ENCODE measurements around the gene MMS22L.

Gene MMS22L, protein sequence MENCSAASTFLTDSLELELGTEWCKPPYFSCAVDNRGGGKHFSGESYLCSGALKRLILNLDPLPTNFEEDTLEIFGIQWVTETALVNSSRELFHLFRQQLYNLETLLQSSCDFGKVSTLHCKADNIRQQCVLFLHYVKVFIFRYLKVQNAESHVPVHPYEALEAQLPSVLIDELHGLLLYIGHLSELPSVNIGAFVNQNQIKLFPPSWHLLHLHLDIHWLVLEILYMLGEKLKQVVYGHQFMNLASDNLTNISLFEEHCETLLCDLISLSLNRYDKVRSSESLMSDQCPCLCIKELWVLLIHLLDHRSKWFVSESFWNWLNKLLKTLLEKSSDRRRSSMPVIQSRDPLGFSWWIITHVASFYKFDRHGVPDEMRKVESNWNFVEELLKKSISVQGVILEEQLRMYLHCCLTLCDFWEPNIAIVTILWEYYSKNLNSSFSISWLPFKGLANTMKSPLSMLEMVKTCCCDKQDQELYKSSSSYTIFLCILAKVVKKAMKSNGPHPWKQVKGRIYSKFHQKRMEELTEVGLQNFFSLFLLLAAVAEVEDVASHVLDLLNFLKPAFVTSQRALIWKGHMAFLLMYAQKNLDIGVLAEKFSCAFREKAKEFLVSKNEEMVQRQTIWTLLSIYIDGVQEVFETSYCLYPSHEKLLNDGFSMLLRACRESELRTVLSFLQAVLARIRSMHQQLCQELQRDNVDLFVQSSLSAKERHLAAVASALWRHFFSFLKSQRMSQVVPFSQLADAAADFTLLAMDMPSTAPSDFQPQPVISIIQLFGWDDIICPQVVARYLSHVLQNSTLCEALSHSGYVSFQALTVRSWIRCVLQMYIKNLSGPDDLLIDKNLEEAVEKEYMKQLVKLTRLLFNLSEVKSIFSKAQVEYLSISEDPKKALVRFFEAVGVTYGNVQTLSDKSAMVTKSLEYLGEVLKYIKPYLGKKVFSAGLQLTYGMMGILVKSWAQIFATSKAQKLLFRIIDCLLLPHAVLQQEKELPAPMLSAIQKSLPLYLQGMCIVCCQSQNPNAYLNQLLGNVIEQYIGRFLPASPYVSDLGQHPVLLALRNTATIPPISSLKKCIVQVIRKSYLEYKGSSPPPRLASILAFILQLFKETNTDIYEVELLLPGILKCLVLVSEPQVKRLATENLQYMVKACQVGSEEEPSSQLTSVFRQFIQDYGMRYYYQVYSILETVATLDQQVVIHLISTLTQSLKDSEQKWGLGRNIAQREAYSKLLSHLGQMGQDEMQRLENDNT

DNA sequence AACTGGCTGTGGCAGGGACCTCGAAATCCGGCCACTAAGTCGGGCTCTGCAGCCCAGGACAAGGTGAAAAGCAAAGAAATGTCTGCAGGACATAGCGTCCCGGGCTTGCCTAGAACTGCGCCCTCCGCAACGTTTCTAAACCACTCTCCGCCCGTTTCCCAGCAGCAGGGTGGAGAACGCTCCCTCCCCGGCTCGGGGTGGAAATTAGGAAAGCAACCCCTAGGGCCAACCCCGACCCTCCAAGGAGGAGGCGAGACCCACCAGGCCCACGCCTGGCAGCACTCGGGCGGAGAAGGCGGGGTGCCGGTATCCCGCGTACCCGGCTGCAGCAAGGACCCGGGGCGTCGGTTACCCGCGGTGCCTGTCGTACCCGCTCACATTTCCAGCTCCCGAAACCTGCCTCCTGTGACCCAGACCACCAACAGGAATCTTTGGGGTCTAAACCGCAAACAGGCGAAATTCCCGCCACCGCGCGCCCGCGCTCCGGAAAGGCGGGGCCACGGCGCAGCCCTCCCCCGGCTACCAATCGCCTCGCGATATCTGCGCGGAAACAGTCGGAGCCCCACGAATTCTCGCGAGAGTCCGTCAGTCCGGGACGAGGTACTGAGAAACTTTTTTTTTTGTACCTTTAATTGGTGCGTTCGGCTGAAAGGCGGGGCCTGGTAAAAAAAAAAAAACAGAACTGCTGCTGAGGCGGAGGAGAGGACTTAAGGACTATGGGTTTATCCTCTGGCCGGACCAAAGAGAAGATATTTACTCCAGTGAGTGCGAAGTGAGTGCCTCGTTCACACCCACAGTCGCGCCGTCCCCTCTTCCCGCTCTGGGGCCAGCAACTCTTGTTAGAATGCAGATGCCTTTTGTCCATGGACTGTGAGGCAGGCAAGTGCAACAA, at the start of gene MMS22L:
Gene MMS22L (minus strand): TSS at position 491 of the 892 bp plus-strand sequence. CDS start 739 bp downstream, outside the sequence.
- DNase-seq: peak; percentile 89 to 96

DNA sequence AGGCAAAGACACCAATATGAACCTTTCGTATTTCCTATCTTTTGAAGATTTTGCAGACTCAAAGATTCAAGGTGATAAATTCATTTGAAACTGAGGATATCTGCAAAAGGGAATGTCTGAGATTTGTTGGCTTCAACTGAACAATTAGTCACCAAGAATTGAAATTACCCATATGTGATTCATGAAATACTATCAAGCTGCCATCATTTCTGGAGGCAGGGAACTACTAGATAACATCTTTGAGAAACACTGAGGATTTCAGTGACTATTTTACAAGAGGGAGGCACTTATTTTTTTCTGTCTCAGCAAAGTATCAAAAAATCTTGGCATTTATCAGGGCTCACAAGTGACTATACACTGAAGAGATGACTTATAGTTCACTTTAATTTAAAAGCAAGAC, 39.8 kb upstream of the MMS22L start:
- no peak for DNase-seq

DNA sequence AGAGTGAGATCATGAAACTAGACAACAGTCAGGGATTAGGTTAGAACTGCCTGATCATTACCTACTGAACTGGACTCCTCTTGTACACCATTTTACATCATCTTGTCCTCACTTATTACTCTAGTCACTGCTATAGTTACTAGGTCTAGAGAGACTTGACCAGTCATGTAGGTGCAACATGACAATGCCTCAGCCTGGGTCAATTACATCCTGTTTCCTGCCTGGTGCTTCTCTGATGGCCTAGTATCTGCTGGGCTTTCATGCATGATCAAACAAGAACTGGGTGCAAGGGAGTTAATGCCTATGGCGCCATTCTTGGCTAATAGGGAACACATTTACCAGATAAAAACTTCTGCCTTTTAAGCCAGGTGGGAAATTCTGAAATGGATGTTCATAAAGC, 39.2 kb upstream of the MMS22L start:
- DNase-seq: no peak

DNA sequence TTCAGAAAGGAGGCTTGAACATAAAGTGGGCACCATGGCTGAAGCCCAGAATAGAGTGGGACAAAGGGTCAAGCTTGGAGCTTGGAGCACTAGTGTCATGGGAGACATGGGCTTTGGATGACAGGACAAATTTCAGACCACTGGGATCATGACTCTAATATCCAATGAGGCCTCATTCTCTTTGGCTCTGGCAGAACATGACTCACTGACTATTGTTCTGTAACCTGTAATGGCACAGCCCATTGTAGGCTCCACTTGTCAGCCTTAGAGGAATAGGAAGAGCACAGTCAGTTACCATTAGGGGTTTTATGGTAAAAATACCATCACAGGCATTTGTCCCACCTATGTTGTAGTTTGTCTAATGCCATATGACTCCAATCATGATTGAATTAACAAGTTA, 34.0 kb upstream of the MMS22L start:
- no peak for DNase-seq

DNA sequence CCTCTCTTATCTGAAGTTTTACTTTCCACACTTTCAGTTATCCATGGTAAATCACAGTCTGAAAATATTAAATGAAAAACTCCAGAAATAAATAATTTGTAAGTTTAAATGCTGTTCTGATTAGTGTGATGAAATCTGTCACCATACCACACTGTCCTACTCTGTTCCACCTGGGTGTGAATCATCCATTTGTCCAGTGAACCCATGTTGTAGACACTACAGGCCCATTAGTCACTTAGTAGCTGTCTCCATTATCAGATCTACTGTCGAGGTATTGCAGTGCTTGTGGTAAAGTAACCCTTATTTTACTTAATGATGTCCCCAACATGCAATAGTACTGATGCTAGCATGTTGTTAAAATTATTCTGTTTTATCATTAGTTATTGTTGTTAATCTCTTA, 29.2 kb upstream of the MMS22L start:
- DNase-seq: no peak

DNA sequence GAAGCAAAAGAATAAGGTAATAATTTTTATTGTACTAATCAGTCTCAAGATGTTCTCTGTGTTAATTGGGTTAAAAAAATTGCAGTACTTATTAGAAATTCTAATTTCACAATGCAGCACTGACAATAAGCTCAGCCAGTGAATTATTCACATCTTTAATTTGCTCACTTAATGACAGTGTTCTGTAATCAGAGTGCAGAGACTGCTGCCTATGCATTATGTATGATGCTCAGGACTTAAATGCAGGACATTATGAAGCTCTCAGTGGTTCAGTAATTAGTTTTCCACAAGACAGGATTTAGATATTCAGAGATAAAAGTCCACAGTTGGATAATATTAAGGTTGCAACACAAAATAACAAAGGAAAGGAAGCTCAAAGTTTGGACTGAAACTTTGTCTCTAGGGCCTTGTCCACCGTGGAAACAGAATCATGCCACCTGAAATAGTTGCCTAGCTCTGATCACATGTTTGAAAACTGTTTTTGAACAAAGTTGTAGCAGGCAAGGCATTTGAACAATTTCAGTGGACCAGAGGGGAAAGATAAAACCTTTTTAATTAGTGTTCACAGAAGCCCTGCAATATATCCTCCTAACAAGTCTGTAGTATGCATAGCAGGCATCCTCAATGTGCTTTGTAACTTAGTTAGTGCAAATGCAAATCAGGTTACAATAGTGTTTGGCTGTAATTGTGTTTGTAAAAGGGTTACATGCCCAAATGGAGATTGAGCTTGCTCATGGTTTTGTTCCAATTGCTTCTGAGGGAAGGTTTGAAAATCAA, 23.7 kb upstream of the MMS22L start:
- no peak for DNase-seq

DNA sequence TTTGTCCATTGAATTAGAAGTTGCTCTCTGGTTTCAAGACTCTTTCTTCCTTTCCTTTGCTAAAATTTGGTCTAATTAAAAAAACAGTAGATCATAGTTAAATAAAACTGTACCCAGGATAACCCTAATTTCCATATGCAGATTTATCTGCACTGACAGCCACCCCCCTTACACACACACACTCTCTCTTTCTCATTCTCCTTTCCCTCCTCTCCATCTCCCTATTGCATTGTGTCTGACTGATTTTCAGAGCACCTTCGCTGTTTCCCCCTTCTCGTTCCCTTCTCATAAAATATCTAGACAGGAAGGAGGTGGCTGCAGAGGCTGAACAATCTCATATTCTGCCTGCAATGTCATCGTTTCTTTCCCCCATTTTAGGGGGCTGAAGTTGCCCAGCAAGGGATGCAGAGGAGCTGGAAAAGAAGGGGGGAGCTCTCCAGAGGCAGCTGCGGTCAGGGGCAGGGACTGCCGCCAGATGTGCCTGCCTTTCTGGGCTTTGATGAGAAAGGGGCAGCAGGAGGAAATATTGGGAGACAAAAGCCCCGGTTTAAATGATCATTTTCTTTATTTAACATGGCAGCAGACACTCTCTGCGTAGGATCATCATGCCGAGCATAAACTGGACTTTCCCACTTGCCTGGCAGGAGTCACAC, 22.5 kb upstream of the MMS22L start:
- DNase-seq: no peak

DNA sequence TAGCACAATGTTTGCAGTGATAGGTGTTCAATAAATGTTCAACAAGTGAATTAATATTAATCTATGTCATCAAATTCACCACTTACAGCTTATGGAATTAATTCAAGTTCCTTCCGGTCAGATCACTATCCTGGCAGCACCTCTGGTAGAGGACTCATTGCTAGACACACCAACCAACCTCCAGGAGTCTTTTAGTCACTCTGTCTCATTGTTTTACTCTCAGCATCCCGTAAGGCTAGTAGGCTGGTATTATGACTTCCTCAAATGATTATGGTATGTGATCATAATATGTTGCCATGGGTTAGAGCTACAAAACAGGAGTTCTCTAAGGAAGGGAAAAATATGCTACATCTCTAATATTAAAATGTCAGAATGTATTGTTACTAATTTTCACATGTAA, 21.7 kb upstream of the MMS22L start:
- no peak for DNase-seq

DNA sequence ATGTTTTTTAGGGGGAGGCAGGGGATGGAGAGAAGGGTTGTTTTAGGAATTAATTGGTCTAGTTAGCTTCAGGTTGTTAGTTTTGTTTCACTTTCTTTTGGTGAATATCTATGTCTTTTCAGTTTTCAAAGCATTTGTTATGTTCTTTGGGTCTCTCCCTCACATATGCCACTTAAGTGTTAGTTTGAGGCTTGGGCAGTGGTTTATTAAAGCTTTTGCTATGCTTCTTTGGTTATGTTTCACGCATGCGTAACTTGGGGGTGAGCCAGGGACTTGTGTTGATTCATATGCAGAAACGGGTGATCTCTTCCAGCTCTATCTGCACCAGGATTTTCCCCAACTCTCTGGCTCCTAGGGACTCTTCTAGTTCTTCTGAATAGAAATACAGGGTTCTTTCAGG, 11.4 kb upstream of the MMS22L start:
- DNase-seq: no peak

DNA sequence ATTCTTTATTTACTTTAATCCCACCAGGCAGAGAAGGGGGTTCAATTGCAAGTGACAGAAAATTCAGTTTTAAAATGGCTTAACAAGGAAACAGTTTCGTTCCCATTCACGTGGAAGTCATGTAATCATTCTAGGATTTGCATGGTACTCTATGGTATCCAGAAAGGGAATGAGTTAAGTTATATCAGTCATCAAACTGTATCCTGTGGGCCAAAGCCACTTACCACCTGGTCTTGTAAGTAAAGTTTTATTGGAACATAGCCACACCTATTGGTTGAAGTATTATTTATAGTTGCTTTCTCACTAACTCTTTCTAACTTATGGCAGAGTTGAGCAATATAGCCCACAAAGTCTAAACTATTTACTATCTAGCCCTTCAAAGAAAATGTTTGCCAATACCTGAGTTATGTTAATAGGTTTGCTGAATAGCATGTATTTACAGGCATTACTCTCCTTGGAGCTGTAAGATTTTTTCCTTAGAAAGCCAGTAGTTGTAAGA, 10.2 kb upstream of the MMS22L start:
- no peak for DNase-seq

DNA sequence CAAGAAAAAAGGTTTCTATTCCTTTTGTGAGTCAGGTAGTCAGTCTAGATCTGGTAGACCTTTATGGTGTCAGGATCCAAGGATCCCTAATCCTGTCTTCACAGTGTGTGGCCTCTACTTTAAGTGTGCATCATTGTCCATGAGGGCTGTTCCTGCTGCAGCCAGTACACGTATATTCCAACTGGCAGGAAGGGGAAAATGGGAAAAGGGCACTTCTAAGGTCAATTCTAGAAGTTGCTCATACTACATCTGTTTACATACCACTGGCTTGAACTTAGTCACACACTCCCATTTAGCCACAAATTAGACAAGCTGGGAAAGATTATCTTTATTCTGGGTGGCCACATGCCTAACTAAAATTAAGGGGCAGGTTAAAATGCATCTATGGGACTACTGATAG, 9.7 kb upstream of the MMS22L start:
- DNase-seq: no peak

DNA sequence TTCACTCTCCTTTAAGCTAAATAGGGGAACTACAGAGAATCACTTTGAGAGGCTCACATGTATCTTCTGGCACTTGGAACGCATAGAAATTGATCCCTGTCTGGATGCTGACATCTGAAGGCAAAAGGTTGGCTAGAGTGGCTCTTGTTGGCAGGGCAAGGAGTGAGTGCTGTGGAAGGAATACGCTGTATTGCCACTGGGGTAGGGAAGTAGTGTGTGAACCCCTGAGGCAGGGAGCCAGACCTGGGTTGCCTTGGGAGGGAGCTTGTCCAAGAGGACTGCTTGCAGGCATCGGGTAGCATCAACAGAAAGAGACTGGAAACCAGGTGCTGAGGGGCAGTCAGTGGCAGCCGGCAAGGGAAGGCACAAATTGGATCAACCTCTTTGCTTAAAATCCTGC, 8.9 kb upstream of the MMS22L start:
- DNase-seq: no peak

DNA sequence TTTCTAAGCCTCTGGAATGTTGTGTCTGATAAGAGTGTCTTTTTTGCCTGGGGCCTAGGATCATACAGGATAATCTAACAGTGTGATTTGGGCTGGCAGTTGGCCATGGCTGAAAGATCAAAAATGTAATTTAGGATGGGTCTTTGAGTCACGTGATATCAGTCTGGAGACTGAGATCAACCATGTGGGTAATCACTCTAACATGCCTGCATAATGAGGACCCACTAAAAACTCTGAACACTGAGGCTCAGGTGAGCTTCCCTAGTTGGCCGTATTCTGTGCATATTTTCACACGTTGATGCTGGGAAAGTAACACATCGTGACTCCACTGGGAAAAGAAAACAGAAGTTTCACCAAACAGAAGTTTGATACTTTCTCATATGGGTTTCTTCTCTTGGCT, 6.3 kb upstream of the MMS22L start:
- no peak for DNase-seq

DNA sequence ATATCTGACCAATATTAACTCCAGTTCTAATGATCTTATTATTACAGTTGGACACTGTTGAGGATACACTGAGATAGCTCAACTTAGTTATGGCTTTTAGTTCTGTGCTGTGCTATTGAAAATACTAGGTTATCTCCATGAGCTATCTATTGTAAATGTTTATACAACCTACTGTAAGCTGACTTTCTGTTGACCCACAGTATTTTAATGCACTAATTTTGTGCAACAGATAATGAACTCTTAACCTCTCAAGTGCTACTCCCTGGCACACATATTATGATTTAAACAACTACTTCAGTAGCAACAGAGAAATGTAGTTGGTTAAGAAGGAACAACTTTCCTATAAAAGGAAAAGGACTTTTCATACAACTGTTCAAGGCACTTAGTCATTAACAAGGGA, 5.2 kb upstream of the MMS22L start:
- no peak for DNase-seq

DNA sequence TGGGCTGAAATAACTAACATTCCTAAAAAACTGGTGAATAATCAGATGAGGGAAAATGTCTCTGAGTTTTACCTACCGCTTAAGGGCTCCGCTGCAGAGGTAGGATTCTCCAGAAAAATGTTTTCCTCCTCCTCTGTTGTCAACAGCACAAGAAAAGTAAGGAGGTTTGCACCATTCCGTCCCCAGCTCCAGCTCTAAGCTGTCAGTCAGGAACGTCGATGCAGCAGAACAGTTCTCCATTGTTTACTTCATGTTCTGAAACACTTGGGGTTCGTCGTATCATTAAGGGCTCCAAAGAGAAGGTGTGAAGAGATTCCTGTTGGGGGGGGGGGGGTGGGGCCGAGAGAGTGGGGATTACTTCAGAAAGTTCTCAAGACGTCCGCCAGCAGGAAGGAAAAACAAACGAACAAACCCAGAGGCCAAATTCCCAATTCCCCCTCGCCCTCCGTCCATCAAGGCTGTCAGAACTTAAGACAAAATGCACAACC, 734 bp downstream of the MMS22L start:
- no peak for DNase-seq

DNA sequence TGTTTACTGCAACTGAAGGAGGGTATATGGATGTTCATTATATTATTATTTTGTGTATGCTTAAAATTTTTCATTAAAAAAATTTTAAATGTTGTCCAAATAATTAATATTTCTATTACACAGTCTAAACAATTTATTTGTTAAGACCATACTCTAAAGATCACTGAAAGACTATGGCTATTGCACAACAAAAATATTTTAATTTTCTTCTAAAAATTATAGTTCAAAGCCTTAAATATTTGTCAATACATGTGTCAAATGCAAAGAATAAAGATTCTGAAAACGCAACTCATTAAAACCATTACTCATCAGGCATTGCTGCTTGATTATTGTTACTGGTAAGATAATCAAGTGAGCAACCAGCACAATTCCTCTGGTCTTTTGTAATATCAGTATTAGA, 2.2 kb downstream of the MMS22L start:
- no peak for DNase-seq

DNA sequence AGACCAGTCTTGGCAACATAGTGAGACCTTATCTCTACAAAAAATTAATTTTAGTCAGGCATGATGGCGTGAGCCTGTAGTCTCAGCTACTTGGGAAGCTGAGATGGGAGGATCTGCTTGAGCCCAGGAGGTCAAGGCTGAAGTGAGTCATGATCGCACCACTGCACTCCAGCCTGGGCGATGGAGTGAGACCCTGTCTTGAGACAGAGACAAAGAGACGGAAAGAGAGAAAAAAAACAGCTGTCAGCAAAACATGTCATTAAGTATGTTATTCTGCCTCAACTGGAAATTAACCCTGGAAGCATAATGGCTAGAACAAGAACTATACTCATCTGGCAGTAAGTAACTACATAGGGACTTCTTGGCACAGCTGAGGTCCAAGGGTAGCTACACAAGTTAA, 7.2 kb downstream of the MMS22L start:
- DNase-seq: no peak

DNA sequence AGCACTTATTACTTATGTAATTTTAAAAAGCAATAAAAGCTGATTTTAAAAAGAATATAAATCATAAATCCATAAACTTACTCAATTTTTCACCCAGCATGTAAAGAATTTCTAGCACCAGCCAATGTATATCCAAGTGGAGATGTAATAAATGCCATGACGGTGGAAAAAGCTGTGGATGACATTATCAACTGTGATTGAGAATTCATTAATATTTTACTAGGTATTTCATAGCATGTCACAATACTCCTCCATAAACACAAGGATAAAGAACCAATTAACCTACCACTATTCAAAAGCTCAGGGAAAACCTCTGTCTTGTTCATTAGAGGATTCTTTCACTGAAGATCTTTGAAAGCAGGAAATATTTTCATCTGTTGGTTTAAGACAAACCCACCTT, 13.2 kb downstream of the MMS22L start:
- DNase-seq: no peak

DNA sequence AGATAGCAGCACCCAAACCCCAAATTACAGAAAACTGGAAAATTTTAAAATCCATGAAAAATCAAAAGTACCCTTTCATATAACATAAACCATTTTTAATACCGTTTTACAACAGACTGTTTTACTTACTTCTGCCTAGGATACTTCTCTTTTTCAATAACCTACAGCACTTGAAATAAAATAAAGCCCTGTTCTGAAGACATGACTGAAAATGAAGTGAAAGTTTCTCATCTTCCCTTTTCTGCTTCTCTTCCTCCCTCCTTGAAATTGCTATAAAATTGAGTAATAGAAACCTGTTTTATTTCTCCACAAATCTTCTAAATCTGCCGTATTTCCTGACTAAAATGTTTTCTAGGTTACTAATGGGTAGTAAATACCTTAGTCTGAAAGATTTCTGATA, 20.3 kb downstream of the MMS22L start:
- no peak for DNase-seq

DNA sequence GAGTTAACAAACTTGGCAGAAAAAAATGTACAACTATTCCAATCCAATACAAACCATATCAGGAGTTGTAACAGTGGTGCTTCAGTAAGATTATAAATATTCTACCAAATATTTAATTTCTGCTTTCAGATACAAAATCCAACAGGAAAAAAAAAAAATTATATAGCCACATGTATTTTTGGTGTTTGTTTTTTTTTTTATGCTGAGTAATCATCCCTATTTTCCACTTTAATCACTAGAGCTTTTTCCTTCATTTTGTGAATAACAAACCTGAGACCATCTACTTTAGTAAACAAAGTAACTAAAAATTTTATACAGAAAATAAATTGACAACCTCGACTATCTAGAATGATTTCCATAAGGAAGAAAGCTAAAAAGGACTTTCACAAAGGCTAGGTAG, 36.2 kb downstream of the MMS22L start:
- no peak for DNase-seq

DNA sequence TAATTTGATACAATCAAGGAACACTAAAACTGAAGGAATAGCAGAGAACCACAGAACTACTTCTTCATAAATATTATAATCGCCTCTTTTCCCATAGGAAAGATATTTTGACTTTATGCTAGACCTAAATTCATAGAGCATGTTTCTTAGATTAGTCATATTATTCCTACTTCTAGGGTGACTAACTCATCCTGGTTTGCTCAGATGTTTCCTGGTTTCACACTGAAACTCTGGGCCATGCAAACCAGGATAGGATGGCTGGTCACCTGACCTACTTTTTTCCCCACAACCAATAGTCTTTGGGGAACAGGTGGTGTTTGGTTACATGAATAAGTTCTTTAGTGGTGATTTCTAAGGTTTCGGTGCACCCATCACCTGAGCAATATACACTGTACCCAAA, 42.8 kb downstream of the MMS22L start:
- no peak for DNase-seq

All from NCI-H446 (cell line).